LNCAP (cell line): ENCODE measurements around the gene CCDC85C.

Source experiments
- TF ChIP-seq, protein P1 (sequence below): fragments of 450-650 bp; IDR thresholded peaks from 2 replicates; pipeline ENCODE4 v1.5.1; 2017; ENCODE audit warnings: mild to moderate bottlenecking

Gene CCDC85C

DNA sequence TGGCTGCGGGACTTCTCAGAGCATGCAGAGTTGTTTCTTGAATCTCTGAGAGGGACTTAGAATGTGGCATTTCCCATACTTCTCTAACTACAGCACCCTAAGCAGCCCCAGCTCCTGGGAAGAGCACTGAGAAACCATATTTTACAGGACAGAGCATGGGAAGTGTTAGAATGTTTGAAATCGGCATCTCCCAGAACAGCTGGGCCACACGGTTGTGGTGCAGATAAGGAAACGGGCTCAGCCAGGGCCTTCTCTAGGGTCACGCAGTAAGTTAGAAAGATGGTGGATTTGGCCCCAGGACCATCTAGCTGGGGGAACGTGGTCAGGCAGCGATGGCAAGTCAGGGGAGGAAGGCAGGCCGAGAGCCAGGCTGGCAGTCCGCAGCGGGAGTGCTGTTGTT lies 30.4 kb upstream of the CCDC85C start:
- TF ChIP-seq, protein P1, sequence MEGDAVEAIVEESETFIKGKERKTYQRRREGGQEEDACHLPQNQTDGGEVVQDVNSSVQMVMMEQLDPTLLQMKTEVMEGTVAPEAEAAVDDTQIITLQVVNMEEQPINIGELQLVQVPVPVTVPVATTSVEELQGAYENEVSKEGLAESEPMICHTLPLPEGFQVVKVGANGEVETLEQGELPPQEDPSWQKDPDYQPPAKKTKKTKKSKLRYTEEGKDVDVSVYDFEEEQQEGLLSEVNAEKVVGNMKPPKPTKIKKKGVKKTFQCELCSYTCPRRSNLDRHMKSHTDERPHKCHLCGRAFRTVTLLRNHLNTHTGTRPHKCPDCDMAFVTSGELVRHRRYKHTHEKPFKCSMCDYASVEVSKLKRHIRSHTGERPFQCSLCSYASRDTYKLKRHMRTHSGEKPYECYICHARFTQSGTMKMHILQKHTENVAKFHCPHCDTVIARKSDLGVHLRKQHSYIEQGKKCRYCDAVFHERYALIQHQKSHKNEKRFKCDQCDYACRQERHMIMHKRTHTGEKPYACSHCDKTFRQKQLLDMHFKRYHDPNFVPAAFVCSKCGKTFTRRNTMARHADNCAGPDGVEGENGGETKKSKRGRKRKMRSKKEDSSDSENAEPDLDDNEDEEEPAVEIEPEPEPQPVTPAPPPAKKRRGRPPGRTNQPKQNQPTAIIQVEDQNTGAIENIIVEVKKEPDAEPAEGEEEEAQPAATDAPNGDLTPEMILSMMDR, result no peak

DNA sequence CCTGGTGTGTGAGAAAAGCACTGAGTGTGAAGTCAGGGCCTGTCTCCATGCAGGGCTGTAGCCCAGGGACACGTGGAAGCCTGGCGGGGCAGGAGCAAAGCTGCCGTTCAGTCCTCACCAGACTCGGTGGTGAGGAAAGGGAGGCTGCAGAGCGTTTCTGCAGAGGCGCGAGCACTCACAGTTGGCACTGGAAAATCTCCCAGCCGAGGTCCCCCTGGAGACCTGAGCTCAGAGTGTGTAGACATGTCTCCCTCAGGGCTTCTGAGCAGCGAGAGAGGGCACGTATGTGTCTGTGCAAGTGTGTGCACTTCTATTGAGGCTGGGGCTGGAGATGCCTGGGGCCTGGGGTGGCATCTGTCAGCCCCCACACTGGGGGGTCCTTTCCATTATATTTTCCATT lies 29.9 kb upstream of the CCDC85C start:
- TF ChIP-seq, protein P1, result no peak

DNA sequence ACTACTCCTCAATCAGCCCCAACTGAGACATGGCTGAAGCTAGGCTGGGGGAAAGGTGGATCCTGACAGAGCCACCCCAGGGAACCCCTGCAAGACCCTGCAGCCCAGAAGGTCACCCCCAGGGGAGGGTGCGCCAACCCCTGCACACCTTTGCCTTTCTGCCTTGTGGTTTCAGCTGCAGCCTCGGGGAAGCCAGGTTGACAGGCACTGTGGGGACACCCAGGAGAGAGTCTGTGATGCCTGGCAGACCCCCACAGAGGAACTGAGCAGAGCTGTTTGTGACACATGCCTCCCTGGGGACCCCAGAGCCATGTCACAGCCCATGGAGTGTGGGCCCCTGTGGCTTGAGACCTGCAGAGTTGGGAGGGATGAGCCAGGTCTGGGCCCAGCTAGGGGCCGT lies 29.1 kb upstream of the CCDC85C start:
- TF ChIP-seq, protein P1, result no peak

DNA sequence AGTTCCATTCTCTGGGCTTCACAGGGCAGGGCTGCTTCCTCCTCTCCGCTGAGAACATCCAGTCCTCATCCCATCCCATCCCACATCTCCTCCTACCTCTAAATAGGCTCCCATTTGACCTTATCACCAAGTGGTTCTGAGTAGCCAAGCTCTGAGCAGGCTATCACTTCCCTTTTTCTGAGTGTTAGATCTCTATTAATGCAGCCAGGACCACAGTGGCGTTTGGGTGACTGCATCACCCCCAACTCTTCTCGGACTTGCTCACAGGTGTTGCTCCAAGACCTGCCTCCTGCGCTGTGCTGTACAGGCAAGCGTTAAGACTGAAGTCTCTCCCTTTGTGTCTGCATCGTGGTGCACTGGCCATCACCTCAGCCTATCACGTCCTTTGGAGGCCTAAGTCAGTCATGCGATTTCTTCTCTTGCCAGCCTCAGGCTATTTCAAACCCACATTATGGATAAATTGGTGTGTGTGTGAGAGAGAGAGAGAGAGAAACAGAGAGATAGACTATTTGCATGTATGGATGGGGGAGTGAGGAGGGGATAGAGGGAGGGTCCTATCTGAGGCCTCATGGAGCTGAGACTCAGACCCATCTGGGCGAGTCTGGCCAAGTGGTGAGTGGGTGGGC lies 28.5 kb upstream of the CCDC85C start:
- TF ChIP-seq, protein P1, result no peak

DNA sequence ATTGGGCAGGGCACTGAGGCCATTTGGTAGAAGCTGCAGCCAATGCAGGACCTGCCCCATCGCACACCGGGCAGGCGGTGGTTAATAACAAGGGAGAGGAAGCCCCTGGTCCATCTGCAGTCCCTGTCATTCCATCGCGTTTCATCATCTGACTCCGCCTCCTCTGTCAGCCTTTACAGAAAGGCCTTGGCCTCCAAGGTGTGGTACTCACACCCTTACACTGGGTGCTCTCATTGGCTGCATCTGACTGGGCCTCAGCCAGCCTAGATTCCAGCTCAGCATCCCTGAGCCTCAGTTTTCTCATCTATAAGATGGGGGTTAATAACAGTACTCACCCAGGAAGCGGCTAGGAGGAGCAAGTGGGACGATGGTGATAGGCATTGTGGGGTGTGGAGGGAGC lies 26.2 kb upstream of the CCDC85C start:
- TF ChIP-seq, protein P1, result no peak

DNA sequence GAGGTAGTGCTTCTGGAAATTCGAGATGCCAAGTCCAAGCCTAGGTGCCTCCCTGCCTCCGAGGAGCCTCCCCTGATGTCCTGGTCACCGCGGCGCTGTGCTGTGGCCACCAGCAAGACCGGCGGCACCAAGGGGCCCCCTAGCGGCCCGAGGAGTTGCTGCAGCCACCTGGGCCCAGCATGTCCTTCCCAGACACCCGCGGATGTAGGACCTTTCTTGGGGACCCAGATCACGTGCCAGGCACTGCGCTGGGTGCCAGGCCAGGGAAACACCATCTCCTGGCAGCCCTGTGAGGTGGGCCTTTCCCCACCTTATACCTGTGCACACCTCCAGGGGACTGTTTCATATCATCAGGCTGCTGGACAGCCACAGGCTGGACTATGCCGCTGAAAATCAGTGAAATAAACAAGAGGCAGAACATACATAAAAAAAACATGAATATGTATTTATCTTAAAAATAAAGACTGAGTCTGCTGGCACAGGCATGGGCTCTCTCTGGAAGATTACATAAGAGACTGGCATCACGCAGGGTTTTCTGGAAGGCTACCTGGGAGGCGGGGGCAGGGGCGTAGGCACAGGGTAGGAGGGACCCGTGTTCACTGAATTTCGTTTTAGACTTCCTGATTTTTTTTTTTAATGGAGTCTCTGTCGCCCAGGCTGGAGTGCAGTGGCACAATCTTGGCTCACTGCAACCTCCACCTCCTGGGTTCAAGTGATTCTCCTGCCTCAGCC lies 25.0 kb upstream of the CCDC85C start:
- TF ChIP-seq, protein P1, result peak; percentile 98

DNA sequence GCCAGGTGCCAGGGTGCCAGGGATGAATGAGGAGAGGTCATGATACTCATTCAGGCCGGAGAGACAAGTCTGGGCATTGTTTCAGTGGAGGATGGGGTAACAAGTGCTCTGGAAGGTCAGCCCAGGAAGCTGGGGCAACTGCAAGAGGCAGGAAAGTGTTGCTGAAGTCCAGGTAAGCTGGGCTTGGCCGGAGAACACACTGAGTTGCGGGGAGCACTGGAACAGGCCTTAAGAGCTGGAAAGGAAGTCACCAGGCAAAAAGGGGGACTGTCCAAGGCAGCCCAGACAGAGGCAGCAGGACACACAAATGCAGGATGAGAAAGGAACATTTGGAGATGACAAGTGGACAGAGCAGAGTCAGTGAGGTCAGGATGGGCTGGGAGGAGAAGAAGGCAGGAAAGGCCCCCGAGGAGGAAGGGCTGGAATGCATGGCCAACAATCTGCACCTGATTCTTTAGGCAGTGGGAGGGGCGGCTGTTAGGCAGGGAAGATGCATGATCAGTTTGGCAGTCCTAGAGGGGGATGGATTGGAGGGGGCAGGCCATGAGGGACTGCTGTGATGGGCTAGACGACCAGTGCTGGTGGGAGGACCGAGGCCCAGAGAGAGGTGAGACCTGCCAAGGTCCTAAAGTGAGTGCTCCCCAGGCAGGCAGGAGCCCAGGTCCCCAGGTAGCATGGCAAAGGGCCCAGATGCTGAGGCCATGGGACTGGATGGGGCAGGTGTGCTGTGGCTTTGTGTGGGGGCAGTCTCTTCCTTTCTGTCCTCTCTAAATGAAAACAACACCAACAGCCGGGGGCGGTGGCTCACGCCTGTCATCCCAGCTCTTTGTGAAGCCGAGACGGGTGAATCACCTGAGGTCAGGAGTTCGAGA lies 23.7 kb upstream of the CCDC85C start:
- TF ChIP-seq, protein P1, result no peak
